HG03571 (cell line): ENCODE measurements around the gene BMP5.

Experiments used
- ATAC-seq: cut with Tn5 transposase; IDR thresholded peaks from one replicate; pipeline ENCODE4 v1.9.1; 2021; ENCODE audit not compliant: unreplicated experiment

The BMP5 gene

DNA sequence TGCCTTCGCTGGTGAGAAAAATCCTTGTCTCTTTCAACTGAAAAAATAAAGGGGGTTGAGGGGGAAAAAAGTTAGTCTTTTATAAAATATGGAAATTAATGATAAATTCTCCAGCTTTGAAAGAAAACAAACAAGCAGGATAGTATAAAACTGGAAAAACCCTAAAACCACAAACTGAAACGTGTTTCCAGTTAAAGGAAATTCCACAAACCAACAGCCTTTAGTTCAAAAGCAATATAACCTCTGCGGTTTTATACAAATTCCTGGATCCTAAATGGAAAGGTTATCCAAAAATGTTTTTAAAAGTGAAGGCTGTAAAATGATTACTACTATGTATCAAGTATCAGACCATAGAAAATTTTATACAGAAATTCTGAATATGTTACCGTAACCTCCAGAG, 55.6 kb downstream of the BMP5 start:
- no peak for ATAC-seq

DNA sequence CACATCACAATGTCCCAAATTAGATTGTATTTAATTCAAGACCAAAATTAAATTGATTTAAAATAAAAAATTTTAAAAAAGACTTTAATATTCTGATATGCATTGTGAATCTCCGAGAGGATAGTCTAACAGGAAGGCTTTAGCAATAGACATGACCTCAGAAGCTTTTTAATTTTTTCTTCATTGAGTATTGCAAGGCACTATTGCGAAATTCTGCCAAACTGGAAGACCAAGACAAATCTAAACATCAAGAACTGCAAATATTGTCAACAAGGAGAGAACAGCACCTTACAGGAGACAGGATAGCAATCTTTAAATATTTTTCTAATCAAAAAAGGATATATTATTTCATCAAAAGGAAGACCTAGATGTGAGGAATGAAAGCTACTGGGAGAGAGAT, 56.9 kb downstream of the BMP5 start:
- no peak for ATAC-seq

DNA sequence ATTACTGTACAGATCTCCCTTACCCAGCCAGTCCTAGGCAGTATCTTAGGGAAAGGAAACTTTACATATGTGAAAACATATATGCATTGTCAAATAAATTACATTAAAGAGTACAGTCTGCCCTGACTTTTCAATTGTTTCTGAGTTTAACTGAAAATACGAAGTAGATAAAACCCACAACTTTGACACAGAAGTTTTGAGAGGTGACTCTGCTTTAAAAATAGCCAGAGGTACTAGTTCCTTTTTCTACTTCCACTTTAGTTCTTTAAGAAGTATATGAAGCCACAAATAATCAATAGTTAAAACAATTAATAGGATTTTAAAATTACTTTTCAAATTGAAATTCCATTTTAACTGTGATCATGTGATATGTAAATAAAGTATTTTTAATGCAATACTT, 62.9 kb downstream of the BMP5 start:
- ATAC-seq: no peak

DNA sequence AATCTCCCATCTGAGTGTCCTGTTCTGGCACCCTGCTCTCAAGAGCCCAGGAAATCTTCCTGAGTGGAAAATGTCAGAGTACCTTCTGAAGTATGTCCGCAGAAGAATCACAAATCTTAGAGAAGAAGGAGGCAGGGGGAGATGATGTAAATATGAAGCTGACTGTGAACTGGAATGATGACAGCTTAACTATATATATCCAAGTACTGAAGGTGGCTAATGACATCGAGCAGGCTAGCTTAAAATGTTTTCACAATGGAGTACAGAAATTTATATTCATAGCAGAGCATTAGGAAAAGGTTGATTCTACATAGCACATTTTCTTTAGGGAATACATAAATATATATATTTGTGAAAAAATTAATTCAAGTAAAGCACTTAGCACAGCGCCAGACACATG, 64.3 kb downstream of the BMP5 start:
- ATAC-seq: no peak

DNA sequence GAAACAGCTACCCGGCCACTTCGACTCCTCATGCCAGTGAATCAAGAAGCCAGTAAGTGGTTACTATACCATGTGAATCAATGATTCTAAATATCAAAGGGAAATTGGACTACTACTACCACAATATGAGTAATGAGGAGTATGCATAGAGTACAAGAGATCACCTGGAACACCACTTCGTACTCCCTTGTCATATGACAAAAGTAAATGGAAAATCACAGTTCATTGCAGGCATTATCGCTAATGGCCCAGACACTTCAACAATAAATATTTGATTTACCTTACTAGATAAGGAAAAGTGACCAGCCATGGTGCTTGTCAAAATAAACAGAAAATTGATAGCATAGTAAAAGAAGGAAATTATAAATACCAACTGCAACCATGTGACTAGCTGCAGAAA, 73.1 kb downstream of the BMP5 start:
- ATAC-seq: no peak

DNA sequence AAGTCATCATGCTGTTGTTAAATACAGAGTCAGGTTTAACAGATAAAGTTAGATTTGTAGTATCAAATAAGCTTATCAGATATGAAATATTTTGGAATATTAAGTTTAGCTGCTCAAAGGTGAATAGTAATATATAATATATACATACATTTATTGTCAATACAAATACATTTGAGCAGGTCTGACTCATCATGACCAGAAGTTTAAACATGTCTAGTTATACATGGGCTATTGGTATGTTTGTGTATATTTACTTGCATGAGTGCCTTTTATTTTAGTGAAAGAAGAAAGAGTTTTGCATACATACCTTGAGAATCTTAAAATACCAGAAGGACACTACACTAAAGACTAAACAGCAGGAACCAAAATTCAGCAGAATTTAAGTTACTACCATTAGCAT, 76.8 kb downstream of the BMP5 start:
- ATAC-seq: no peak

DNA sequence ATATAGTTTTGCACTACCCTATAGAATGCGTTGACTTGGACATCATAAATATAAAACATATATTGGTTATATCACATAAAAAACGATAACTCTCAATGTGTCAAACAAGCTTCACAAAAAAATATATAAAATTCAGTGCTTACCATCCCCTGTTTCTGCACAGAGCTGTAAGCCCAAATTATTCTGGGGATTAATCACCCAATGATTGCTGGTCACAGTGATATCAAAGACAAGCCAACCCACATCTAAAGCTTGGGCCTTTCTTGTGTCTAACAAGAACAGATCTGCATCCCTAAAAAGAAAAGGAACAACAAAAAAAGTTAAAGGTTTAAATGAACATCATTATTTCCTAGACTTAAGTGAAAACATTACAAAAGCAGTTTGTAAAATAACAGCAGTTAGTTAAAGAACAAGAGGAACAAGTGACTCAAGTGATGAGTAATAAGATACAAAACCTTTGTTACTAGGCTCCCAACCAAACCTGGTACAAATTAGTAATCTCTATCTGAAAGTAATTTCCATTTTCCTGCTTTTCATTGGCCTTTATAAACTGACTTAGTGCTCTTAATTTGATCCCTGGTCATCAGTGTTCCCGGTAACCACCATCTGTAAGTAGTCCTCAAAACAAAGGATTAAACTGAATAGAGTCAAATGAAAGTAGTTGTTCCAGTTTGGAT, 81.1 kb downstream of the BMP5 start:
- no peak for ATAC-seq

DNA sequence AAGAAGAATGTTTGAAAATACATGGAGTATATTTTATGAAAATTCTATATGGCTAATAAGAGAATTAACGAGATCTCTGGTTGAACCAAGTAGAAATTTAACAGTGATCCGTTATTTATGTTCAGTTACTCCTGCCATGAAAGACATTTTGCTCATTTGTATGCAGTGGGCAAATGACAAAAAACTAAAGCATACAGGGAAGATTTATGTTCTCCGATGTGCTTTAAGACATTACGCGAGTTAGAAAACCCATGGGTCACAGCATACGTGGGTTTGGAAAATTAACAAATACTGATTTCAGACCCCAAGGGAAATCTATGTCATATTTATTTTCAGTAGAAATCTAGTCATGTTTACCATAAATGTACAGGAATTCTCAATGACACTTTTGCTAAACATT, 90.1 kb downstream of the BMP5 start:
- no peak for ATAC-seq

DNA sequence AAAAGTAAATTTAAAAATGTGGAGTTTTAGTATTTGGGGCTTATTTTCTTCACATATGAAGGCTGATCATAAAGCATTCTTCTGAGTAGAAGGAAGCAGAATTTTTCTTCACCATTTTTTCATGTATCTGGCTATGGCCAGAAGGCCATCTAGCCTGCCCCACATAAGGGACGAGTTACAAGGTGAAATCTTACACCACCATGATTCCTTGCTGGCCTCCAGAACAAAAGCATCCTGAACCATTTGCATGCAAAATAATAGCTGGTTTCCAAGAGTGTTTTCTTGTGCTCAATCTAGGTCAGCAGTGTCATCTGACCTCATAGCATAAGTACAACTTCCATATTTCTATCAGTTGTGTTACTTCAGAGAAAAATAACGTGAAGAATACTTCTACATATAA, 93.1 kb downstream of the BMP5 start:
- ATAC-seq: no peak

DNA sequence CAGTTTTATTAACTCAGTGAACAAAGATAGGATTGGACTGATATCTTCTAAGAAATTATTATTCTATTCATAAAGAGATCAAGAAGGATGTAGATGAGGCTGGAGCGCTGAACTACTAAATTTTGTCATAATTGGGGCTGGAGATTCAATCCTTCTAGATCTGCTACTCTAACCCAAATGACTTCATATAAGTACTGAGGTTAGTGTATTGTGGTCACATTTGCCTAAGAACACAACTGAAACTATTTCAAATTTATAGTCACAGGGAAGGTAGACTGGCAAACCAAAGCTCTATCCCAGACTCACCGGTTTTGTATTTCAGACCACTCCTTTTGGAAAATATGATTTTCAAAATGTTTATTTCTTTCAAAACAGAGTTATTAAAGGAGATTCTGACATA, 96.7 kb downstream of the BMP5 start:
- no peak for ATAC-seq

DNA sequence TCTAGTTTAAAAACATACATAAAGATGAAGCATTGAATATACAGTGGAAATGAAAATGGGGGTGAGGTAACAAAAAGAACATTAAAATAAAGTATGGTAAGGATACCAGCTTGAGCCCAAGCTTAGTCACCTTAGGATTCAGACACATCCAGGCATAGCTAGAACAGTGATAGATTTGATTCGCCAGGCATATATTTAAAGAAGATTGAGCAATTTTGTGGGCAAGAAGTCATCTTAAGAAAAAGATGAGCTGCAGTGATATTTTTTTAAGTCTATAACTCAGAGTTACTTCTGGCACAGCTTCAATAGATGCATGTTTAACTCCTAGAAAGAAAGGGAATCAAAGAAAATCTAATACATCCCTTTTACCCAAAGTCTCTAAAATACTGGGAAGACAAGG, 97.9 kb downstream of the BMP5 start:
- ATAC-seq: no peak

DNA sequence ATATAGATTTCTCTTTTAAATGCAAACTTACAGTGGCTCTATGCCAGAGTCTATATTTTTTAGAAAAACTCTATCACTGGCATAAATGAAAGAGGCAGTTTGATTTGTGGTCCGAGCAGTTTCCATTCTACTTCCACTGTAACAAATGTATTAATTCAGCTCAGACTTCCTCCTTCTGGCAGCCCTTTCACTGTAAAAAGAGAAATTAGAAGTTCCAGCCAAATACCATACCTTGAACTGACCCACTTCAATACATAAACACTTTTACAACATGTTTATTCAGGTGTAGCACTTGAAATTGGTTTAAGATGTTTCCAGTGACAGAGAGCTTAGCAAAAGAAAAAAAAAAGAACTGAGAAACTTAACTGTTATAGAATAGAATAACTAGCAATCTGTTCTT, 99.3 kb downstream of the BMP5 start:
- ATAC-seq: no peak

DNA sequence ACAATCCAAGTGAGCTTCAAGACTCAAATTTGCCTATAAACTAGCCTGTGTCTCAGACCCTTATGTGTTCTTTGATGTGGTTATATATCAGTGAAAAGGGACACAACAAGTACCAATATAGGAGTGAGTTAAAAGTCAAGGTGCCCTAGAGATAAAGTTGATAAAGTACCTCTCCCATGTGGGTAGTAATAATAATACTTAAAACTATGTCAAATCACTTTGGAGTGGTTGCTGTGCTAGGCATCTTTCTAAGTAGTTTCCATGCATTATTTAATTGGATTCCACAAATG, 100.4 kb downstream of the BMP5 start:
- no peak for ATAC-seq

DNA sequence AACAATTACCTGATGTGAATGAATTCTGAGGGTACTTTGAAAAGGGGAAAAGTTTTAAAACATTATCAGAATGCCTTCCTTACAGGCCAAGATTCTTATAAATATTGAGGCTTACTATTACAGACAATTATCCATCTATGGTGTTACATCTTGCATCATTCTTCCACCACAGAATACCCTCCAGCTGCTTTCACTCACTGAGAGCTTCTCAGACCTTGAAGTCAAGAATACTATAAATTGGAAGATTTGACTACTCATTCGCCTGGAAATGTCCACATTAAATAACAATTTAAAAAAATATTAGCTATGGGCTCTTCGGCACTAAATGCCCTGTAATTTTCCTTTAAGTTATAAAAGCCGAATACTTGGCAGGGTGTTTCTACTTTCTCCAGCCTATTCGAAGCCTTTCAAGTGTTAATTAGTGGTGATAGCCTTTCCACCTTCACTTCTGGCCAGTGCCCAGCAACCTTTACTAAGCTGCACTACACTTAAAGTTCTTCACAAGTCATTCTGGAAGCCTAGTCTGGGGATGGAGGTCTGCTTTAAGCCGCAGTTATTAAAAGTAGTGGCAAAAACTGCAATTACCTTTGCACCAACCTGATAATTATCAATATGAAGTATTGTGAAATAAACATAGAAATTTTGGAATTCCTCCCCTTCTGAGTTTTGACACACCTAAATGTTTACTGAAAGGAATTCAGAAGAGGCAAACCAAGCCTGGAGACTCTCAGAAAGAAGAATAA, 100.9 kb downstream of the BMP5 start:
- no peak for ATAC-seq

DNA sequence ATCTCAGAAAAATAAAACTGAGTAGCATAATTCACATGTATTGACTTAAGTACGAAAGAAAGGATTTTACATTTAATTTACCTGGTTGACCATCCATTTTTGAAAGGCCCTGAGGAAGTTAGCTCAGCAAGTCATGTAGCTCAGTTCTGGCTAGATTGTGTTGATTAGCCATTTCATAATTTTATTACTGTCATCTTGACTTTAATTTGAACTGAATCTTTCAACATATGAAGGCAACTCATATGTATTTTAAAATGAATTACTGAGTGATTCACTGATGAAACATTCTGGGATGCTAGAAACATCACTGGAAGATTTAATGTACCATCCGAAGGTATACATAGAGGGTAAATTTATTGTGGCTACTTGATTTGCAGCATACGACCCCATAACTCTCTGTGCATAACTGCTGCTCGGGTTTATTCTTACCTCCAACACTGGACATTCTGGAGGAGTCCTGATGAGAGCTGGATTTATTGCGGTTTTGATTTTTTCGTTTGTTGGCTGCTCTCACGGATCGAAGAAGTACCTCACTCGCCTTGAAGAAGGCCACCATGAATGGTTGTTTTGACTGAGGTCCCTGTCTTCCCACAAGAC, 101.7 kb downstream of the BMP5 start:
- ATAC-seq: no peak

DNA sequence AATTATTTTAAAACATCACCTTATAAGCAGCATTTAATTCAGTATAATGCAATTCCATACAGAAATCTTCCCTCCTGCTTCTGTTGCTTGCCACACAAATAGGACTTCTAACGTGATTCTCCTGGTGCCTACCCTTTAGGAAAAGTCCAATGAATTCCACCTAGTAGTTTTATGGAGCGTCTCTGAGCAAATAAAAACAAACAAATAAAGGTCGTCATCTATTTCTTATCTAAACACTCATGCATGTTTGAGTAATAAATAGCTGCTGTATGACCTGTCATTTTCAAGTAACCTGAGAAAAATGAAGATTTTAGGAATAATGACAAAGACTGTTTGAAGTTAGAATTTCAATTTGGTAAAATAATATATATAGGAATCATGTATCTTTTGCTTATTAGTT, 102.7 kb downstream of the BMP5 start:
- no peak for ATAC-seq

DNA sequence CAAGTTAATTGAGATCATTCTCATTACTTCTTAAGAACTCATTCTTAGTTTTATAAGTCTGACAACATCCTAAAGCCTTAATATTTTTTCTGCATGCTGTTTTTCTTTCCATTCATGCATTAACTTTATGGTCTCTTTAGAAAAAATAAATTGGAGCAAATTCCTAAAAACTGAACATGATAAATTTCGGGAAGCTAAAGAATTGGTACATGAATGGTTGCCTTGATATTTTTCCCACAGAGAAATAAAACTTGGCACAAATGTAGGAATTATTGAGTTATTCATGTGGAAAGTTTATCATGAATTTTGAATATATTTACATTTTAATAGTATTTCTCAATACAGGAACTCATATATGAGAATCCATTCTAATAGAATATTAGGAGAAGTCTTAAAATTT, 115.9 kb downstream of the BMP5 start:
- ATAC-seq: no peak

DNA sequence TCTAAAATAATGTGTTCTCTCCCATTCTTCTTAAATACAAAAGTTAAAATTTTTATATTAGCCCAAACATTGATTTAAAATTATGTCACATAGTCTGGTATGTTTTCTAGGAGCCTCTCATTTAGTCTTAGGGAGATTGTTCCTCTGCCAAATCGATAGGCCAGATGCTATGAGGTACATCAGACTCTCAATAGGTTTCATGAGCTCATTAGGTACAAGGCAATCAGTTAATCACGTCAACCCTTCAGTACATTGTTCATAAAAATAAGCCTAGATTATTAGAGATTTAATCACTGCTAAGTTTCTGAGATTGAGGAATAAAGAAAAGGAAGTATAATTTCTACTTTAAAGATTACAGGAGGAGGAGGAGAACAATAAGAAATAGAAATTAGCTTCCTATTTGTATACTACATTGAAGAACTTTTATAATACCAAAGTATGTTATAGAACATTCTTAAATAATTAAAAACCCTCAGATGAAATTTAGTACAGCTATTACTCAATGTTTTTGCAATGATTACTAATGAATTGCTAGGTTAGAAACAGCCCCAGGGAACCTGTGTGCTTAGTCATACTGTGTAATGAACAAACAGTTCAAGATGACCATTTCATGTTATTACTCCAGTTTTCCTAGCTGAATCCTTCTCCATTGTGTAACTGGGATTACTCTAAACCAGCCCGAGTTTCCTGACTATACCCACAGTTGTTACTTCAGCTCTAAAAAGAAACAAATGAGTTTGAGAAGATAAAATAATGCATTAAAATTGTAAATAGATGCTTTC, 117.0 kb downstream of the BMP5 start:
- ATAC-seq: no peak

DNA sequence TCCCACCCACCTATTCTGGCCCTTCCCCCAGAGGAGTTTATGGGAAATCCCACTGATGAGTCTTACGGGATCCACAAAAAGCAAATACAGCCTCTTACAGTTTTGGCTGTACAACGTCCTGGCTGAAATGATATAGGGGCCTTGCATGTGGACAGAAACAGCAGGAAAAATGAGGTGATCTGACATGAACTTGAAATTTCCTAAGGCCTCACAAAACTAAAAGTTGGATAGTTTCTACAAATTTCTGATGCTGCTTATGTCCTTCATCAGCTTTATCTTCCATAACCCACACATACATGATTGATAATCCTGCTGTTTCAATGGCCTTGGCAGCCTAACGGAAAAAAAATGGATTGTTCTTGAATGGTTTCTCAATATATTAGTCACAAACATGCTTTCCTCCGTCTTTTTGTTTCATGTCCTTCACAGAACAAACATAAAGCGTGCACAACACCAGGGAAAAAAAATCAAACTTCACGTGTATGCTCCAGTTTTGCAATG, 118.8 kb downstream of the BMP5 start:
- no peak for ATAC-seq

DNA sequence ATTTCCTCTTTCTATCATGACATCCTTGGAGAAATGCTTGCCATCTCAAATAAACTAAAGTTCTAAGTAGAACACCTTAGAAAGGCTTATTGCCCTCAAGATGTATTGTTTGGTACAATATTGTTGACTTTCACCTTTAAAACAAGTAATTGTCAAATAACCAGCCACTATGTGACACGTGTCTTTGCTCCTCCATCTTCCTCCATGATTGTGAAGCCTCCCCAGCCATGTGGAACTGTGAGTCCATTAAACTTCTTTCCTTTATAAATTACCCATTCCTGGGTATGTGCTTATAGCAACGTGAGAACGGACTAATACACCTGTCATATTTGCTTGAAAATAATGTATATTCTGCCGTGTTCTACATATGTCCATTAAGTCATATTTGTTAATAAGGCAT, 126.5 kb downstream of the BMP5 start:
- ATAC-seq: no peak

DNA sequence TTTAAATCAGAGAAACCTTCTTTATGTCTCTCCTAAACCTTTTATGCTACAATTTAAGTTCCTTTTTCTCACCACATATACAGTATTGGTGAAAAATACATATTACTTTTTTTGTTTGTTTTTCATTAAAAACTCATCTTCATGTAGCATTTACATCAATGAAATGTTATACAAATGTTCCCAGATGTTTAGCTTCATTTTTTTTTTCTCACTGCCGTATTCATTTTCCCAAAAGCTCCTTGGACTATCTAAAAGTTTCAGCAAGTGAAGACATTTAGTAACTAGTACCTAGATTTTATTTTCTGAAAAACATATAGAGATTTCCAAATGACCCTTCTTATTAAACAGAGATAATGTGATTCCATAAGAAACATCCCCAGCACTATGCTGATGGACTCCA, 128.9 kb downstream of the BMP5 start:
- no peak for ATAC-seq

DNA sequence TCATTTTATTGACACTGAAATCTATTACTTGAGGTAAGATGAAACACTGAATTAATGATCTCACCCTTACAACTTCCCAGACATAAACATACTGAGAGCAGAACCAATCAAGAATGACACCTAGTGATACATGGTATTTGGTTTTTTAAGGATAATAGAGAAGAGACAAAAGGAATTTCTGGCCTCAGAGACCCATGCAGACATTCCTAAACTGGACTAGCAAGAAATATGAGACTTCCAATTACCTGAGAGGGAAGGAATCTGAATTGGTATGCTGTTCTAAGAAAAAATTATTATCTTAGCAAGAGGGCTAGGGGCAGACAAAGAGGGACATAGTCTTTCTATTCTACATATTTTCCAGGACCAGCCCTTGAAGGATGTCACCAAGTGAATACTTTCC, 141.1 kb downstream of the BMP5 start:
- no peak for ATAC-seq
